H9 (cell line): ENCODE measurements around the gene PHACTR1. TPM values are rescaled to one million over a fixed set of nuclear protein-coding genes. Genes with fewer than 3 reads are reported as not detected.

ENCODE experiments used
- DNase-seq: peaks from one replicate; pipeline ENCODE4 v3.0.0-alpha.2; 2017
- H2AFZ ChIP-seq: one replicate; pipeline ENCODE4 v1.6.1; 2013; ENCODE audit warnings: mild to moderate bottlenecking, low read length, control low read depth, moderate library complexity
- H2AK5ac ChIP-seq: 2 replicates; pipeline ENCODE4 v1.6.1; 2013; ENCODE audit warnings: low read length, control low read depth, mixed read lengths; ENCODE audit not compliant: insufficient read length
- H2BK120ac ChIP-seq: one replicate; pipeline ENCODE4 v1.6.1; 2013; ENCODE audit warnings: low read depth, mild to moderate bottlenecking, low read length, control low read depth, inconsistent platforms; ENCODE audit not compliant: poor library complexity, severe bottlenecking
- H2BK12ac ChIP-seq: 2 replicates; pipeline ENCODE4 v1.6.1; 2013; ENCODE audit warnings: low read length, control low read depth, mixed read lengths, low read depth; ENCODE audit not compliant: insufficient read length
- H2BK15ac ChIP-seq: 2 replicates; pipeline ENCODE4 v1.6.1; 2013; ENCODE audit warnings: low read depth, low read length, control low read depth
- H2BK20ac ChIP-seq: one replicate; pipeline ENCODE4 v1.6.1; 2013; ENCODE audit warnings: low read depth, mild to moderate bottlenecking, low read length, control low read depth, inconsistent platforms; ENCODE audit not compliant: poor library complexity, severe bottlenecking
- H2BK5ac ChIP-seq: 2 replicates; pipeline ENCODE4 v1.6.1; 2013; ENCODE audit warnings: low read length, control low read depth, mixed read lengths; ENCODE audit not compliant: insufficient read length
- H3K14ac ChIP-seq: 2 replicates; pipeline ENCODE4 v1.6.1; 2013; ENCODE audit warnings: low read length, control low read depth; ENCODE audit not compliant: insufficient read depth
- H3K18ac ChIP-seq: 2 replicates; pipeline ENCODE4 v1.6.1; 2013; ENCODE audit warnings: low read depth, mild to moderate bottlenecking, mixed read lengths, low read length, control low read depth; ENCODE audit not compliant: insufficient read length
- H3K23ac ChIP-seq: 2 replicates; pipeline ENCODE4 v1.6.1; 2013; ENCODE audit warnings: low read length, control low read depth, mixed read lengths, low read depth; ENCODE audit not compliant: insufficient read length
- H3K23me2 ChIP-seq: 2 replicates; pipeline ENCODE4 v1.6.1; 2013; ENCODE audit warnings: low read depth, mild to moderate bottlenecking, mixed read lengths, low read length, control low read depth; ENCODE audit not compliant: insufficient read length, poor library complexity, severe bottlenecking
- H3K27ac ChIP-seq: 2 replicates; pipeline ENCODE4 v1.5.1; 2013; ENCODE audit warnings: low read length, control low read depth, mixed read lengths, low read depth; ENCODE audit not compliant: insufficient read length
- H3K27me3 ChIP-seq: 2 replicates; pipeline ENCODE4 v1.6.1; 2013; ENCODE audit warnings: low read length, control low read depth, inconsistent platforms; ENCODE audit not compliant: insufficient read depth
- H3K4ac ChIP-seq: 2 replicates; pipeline ENCODE4 v1.6.1; 2013; ENCODE audit warnings: low read depth, mild to moderate bottlenecking, control low read depth, inconsistent platforms, low read length, moderate library complexity
- H3K4me1 ChIP-seq: 2 replicates; pipeline ENCODE4 v1.6.1; 2013; ENCODE audit warnings: low read length, control low read depth, inconsistent platforms; ENCODE audit not compliant: insufficient read depth
- H3K4me2 ChIP-seq: 2 replicates; pipeline ENCODE4 v1.6.1; 2013; ENCODE audit warnings: low read length, control low read depth, mixed read lengths; ENCODE audit not compliant: insufficient read length, insufficient read depth
- H3K56ac ChIP-seq: 2 replicates; pipeline ENCODE4 v1.6.1; 2013; ENCODE audit warnings: low read depth, mild to moderate bottlenecking, mixed read lengths, low read length, control low read depth; ENCODE audit not compliant: insufficient read length
- H3K79me1 ChIP-seq: 2 replicates; pipeline ENCODE4 v1.6.1; 2013; ENCODE audit warnings: low read depth, mild to moderate bottlenecking, moderate library complexity, low read length, control low read depth, inconsistent platforms; ENCODE audit not compliant: insufficient read depth, poor library complexity, severe bottlenecking
- H3K79me2 ChIP-seq: 2 replicates; pipeline ENCODE4 v1.6.1; 2013; ENCODE audit warnings: low read length, control low read depth, inconsistent platforms; ENCODE audit not compliant: insufficient read depth
- H3K9ac ChIP-seq: 2 replicates; pipeline ENCODE4 v1.6.1; 2013; ENCODE audit warnings: low read length, control low read depth, mixed read lengths; ENCODE audit not compliant: insufficient read length; ENCODE audit errors: extremely low read depth
- H3K9me3 ChIP-seq: one replicate; pipeline ENCODE4 v1.6.1; 2013; ENCODE audit warnings: low read depth, low read length, inconsistent platforms; ENCODE audit not compliant: control insufficient read depth
- H3T11ph ChIP-seq: one replicate; pipeline ENCODE4 v1.6.1; 2013; ENCODE audit warnings: mild to moderate bottlenecking, low read length, control low read depth, inconsistent platforms
- H4K20me1 ChIP-seq: one replicate; pipeline ENCODE4 v1.6.1; 2013; ENCODE audit not compliant: control insufficient read depth, insufficient read length, insufficient read depth
- H4K5ac ChIP-seq: 2 replicates; pipeline ENCODE4 v1.6.1; 2013; ENCODE audit warnings: low read depth, mild to moderate bottlenecking, mixed read lengths, low read length, control low read depth; ENCODE audit not compliant: insufficient read length
- H4K8ac ChIP-seq: replicated peaks from 2 replicates; pipeline ENCODE4 v1.6.1; 2013; ENCODE audit warnings: low read length, control low read depth, mixed read lengths, low read depth; ENCODE audit not compliant: insufficient read length
- H4K91ac ChIP-seq: 2 replicates; pipeline ENCODE4 v1.6.1; 2013; ENCODE audit warnings: low read depth, mild to moderate bottlenecking, moderate library complexity, mixed read lengths, low read length, control low read depth; ENCODE audit not compliant: insufficient read length
- H3K27ac Mint-ChIP-seq, 3 experiments: 2 replicates in 2 of 3; 3 replicates in 1 of 3; pipeline ENCODE4 v1.8.0; 2020 to 2021; ENCODE audit warnings: mixed read lengths in 3 of 3, mild to moderate bottlenecking in 1 of 3, moderate library complexity in 1 of 3
- H3K27me3 Mint-ChIP-seq: 2 replicates; pipeline ENCODE4 v1.8.0; 2021; ENCODE audit warnings: low read depth, mild to moderate bottlenecking, moderate library complexity, mixed read lengths
- H3K36me3 Mint-ChIP-seq, 3 experiments: 2 replicates in 2 of 3; 3 replicates in 1 of 3; pipeline ENCODE4 v1.8.0; 2020 to 2021; ENCODE audit warnings: low read depth in 3 of 3, mixed read lengths in 3 of 3; ENCODE audit not compliant: insufficient read depth in 1 of 3
- H3K4me1 Mint-ChIP-seq, 2 experiments: 2 replicates each; pipeline ENCODE4 v1.8.0; 2020; ENCODE audit warnings: mixed read lengths in 2 of 2
- H3K4me3 Mint-ChIP-seq, 2 experiments: 2 replicates in 1 of 2; 3 replicates in 1 of 2; pipeline ENCODE4 v1.8.0; 2020 to 2021; ENCODE audit warnings: mild to moderate bottlenecking in 2 of 2, mixed read lengths in 2 of 2, moderate library complexity in 1 of 2
- H3K9me3 Mint-ChIP-seq, 2 experiments: 2 replicates in 1 of 2; 3 replicates in 1 of 2; pipeline ENCODE4 v1.8.0; 2020; ENCODE audit warnings: mild to moderate bottlenecking in 2 of 2, mixed read lengths in 2 of 2, moderate library complexity in 1 of 2
- WGBS: extraction: QIAGEN DNeasy Blood & Tissue Kit; methylation state at CpG from one replicate; pipeline ENCODE4 v1.1.7; 2013; ENCODE audit warnings: missing lambda C conversion rate, low lambda C conversion rate, mixed read lengths; ENCODE audit not compliant: insufficient read length; ENCODE audit errors: extremely low coverage; 5-methylcytosine and 5-hydroxymethylcytosine counted together
- total RNA-seq: library from RNA; stranded (reverse); gene quantifications from 2 replicates; pipeline ENCODE4 v1.2.1, GENCODE V29; 2021
- TF ChIP-seq, protein P1 (sequence below): fragments of 200-600 bp; sonication (generic); conservative IDR thresholded peaks from 3 replicates; pipeline ENCODE4 v1.8.0; 2021; ENCODE audit warnings: antibody characterized with exemption, mild to moderate bottlenecking

Gene PHACTR1
- total RNA-seq, 1 experiment from 2014 or later: 15.9 TPM

DNA sequence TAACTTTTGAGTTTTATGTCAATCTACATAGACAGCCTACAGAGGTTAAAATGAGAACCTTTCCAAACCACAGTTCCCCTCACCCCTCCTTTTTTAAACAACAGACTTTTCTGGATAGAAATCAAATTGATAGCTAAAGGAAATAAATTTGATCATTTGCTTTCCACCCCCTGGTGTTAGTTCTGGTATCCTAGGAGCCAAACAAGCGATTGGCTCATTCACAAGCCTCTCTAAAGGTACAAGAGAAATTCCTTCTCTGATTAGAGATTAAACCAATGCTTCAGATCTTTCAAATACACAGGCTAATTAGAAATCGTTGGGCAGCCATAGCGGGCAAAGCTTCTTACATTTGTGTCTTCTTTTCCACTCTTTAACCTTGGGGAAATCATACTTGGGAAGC, 379.5 kb downstream of the PHACTR1 start:
- no peaks in the 10 kb centered on the region for H3K4me1 ChIP-seq
- H3K27ac Mint-ChIP-seq: no peak overlapping the region
- H3K23me2 ChIP-seq: no peaks in the 10 kb centered on the region
- no peak overlapping the region for H3K56ac ChIP-seq
- H4K20me1 ChIP-seq: no peaks in the 10 kb centered on the region
- H4K5ac ChIP-seq: no peak overlapping the region
- H3K36me3 Mint-ChIP-seq: no peaks in the 10 kb centered on the region; a peak in 2 of 7 replicates
- no peak for DNase-seq
- no peak overlapping the region for H3K14ac ChIP-seq
- H3K9ac ChIP-seq: no peak overlapping the region
- H3K9me3 Mint-ChIP-seq: peaks cover 3% of the 10 kb centered on the region in 2 experiments; a peak in 2 of 5 replicates
- no peak overlapping the region for H4K91ac ChIP-seq
- H2BK12ac ChIP-seq: no peak overlapping the region
- H3K79me2 ChIP-seq: peaks cover 2% of the 10 kb centered on the region; the same call in 1 of the 2 replicates
- TF ChIP-seq, protein P1, sequence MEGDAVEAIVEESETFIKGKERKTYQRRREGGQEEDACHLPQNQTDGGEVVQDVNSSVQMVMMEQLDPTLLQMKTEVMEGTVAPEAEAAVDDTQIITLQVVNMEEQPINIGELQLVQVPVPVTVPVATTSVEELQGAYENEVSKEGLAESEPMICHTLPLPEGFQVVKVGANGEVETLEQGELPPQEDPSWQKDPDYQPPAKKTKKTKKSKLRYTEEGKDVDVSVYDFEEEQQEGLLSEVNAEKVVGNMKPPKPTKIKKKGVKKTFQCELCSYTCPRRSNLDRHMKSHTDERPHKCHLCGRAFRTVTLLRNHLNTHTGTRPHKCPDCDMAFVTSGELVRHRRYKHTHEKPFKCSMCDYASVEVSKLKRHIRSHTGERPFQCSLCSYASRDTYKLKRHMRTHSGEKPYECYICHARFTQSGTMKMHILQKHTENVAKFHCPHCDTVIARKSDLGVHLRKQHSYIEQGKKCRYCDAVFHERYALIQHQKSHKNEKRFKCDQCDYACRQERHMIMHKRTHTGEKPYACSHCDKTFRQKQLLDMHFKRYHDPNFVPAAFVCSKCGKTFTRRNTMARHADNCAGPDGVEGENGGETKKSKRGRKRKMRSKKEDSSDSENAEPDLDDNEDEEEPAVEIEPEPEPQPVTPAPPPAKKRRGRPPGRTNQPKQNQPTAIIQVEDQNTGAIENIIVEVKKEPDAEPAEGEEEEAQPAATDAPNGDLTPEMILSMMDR: no peak
- no peak overlapping the region for H3K23ac ChIP-seq
- H2AFZ ChIP-seq: no peak overlapping the region
- no peak overlapping the region for H2BK5ac ChIP-seq
- no peak overlapping the region for H3K4me3 Mint-ChIP-seq
- no peaks in the 10 kb centered on the region for H3K79me1 ChIP-seq
- H3K4ac ChIP-seq: no peak overlapping the region
- H3K4me1 Mint-ChIP-seq: peaks cover 5 to 8% of the 10 kb centered on the region in 2 experiments
- no peak overlapping the region for H2BK20ac ChIP-seq
- H3K27me3 ChIP-seq: no peaks in the 10 kb centered on the region
- no peak overlapping the region for H3K27ac ChIP-seq
- WGBS: no CpG with 5 or more reads among the region's 3 CpGs
- H3K4me2 ChIP-seq: no peak overlapping the region
- no peak overlapping the region for H3K18ac ChIP-seq
- no peak overlapping the region for H4K8ac ChIP-seq
- no peaks in the 10 kb centered on the region for H3K9me3 ChIP-seq
- no peak overlapping the region for H2AK5ac ChIP-seq
- H2BK15ac ChIP-seq: no peak overlapping the region
- no peaks in the 10 kb centered on the region; the same call in 1 of the 2 replicates for H3K27me3 Mint-ChIP-seq
- no peak overlapping the region for H2BK120ac ChIP-seq
- H3T11ph ChIP-seq: no peak overlapping the region
